Adrenal gland (tissue), 12 donors: ENCODE measurements around the gene SUPT4H1. TPM values are rescaled to one million over a fixed set of nuclear protein-coding genes. Genes with fewer than 3 reads are reported as not detected.

Experiments used
- microRNA counts, 2 donors: library from miRNA; unstranded; fragments of <30 nt; microRNA quantifications; one replicate each; lab custom pipeline; 2016
- microRNA-seq, 3 donors: library from miRNA; unstranded; fragments of <30 nt; microRNA quantifications; one replicate each; pipeline ENCODE4, GENCODE V29; 2017 to 2020
- polyA plus RNA-seq, 3 donors: library from polyadenylated mRNA; stranded (reverse); fragments of 200-250 nt in 2 of 3; fragments of 350-450 nt in 1 of 3; fragmentation: Illumina TruSeq in 1 of 3; extraction: RNeasy Lipid Tissue Mini Kit (QIAGEN cat#74804) in 1 of 3; gene quantifications; one replicate each; pipeline ENCODE4 v1.2.3, GENCODE V29; 2013 to 2014
- small RNA-seq, 2 donors: library from RNA; depleted of rRNA; stranded (forward); fragments of <200 nt; gene quantifications; one replicate each; pipeline ENCODE3, GENCODE V24; 2016
- total RNA-seq, 9 donors: library from RNA; depleted of rRNA in 4 of 9; stranded (reverse); fragments of >200 nt in 4 of 9; fragments of 120-200 nt in 1 of 9; fragmentation: NEBNext Ultra II Directional in 1 of 9; extraction: Animal tissue kit (Norgen Biotek cat#: 25700) in 1 of 9; gene quantifications; one replicate each; pipeline versions ENCODE4 v1.1.0 to v1.2.4, GENCODE V29; 2013 to 2023
- donor health status: healthy with polysubstance abuse.
- donor health status: Bipolar disorder and iron deficiency.
- donor health status: DM: yes; HTN: yes; CAD: no.
- donor health status: DM: no; HTN: no; CAD: no.
- donor health status: DM: no; HTN: no; CAD: no.
- donor health status: DM: yes; HTN: yes; CAD: no.

The SUPT4H1 gene
- total and polyA plus RNA-seq, 12 donors = 58.6 to 178 (median 90.3) TPM

MicroRNAs encoded within 50 kb of the gene (microRNA counts, 767-probe panel; counts per million panel counts)
- microRNA hsa-miR-142-3p (lab: Ali Mortazavi, UCI) (6,747 to 7,394 counts per million in 2 donors), microRNA hsa-miR-142-5p (lab: Ali Mortazavi, UCI) (0 counts per million in 2 donors)

Small RNA genes lying within 50 kb of the gene (microRNA-seq; reads per million reads assigned to microRNA genes)
- 0 to 0.28 (median 0) reads per million in 3 donors for gene MIR4736

Small RNA genes lying within 50 kb of the gene (small RNA-seq; reads per million reads assigned to genes)
- gene MIR4736 = 0 reads per million in 2 donors

Other genes with a start within 250 kb of the SUPT4H1 start
- not detected for gene OR4D1, start 203.8 kb downstream of the SUPT4H1 start, total RNA-seq
- under 1 TPM in 1 of 3 donors, not detected in 2; under 0.01 TPM for gene OR4D1, start 203.8 kb downstream of the SUPT4H1 start, polyA plus RNA-seq
- gene OR4D2, start 185.2 kb downstream of the SUPT4H1 start, total RNA-seq = not detected
- gene OR4D2, start 185.2 kb downstream of the SUPT4H1 start, polyA plus RNA-seq = not detected
- not detected for gene EPX, start 159.5 kb downstream of the SUPT4H1 start, total RNA-seq
- not detected for gene EPX, start 159.5 kb downstream of the SUPT4H1 start, polyA plus RNA-seq
- 10 to 100 TPM in 8 of 9 donors, 1 to 10 TPM in 1; 9.1 to 21.1 (median 14.8) TPM for gene MKS1, start 132.9 kb downstream of the SUPT4H1 start, total RNA-seq
- 10 to 100 TPM; 11.8 to 28.2 (median 20.7) TPM for gene MKS1, start 132.9 kb downstream of the SUPT4H1 start, polyA plus RNA-seq
- gene LPO, start 113.6 kb downstream of the SUPT4H1 start, total RNA-seq = under 1 TPM in 1 of 9 donors, not detected in 8; 0.06 TPM
- under 1 TPM in 1 of 3 donors, not detected in 2; 0.16 TPM for gene LPO, start 113.6 kb downstream of the SUPT4H1 start, polyA plus RNA-seq
- 1 to 10 TPM in 1 of 9 donors, under 1 TPM in 6, not detected in 2; 0.19 to 1.4 (median 0.40) TPM for gene MPO, start 71.3 kb downstream of the SUPT4H1 start, total RNA-seq
- under 1 TPM in 2 of 3 donors, not detected in 1; 0.13 to 0.24 TPM for gene MPO, start 71.3 kb downstream of the SUPT4H1 start, polyA plus RNA-seq
- 10 to 100 TPM in 7 of 9 donors, 1 to 10 TPM in 2; 7.1 to 57.8 (median 21.8) TPM for gene TSPOAP1, start 23.4 kb downstream of the SUPT4H1 start, total RNA-seq
- gene TSPOAP1, start 23.4 kb downstream of the SUPT4H1 start, polyA plus RNA-seq = 100 to 1,000 TPM in 1 of 3 donors, 10 to 100 TPM in 1, 1 to 10 TPM in 1; 4.7 to 140 (median 96.6) TPM
- gene RNF43, start 65.3 kb upstream of the SUPT4H1 start, total RNA-seq = 10 to 100 TPM; 10.5 to 30.8 (median 17.8) TPM
- gene RNF43, start 65.3 kb upstream of the SUPT4H1 start, polyA plus RNA-seq = 1 to 10 TPM; 5.9 to 9.8 (median 7.5) TPM
- under 1 TPM in 1 of 9 donors, not detected in 8; 0.11 TPM for gene HSF5, start 136.2 kb upstream of the SUPT4H1 start, total RNA-seq
- gene HSF5, start 136.2 kb upstream of the SUPT4H1 start, polyA plus RNA-seq = under 1 TPM; 0.03 to 0.08 (median 0.04) TPM
- gene MTMR4, start 162.4 kb upstream of the SUPT4H1 start, total RNA-seq = 10 to 100 TPM; 36.4 to 85.2 (median 44.9) TPM
- 10 to 100 TPM; 11.4 to 43.1 (median 17.0) TPM for gene MTMR4, start 162.4 kb upstream of the SUPT4H1 start, polyA plus RNA-seq